ENCODE results near the gene PCTP.

The PCTP gene

DNA sequence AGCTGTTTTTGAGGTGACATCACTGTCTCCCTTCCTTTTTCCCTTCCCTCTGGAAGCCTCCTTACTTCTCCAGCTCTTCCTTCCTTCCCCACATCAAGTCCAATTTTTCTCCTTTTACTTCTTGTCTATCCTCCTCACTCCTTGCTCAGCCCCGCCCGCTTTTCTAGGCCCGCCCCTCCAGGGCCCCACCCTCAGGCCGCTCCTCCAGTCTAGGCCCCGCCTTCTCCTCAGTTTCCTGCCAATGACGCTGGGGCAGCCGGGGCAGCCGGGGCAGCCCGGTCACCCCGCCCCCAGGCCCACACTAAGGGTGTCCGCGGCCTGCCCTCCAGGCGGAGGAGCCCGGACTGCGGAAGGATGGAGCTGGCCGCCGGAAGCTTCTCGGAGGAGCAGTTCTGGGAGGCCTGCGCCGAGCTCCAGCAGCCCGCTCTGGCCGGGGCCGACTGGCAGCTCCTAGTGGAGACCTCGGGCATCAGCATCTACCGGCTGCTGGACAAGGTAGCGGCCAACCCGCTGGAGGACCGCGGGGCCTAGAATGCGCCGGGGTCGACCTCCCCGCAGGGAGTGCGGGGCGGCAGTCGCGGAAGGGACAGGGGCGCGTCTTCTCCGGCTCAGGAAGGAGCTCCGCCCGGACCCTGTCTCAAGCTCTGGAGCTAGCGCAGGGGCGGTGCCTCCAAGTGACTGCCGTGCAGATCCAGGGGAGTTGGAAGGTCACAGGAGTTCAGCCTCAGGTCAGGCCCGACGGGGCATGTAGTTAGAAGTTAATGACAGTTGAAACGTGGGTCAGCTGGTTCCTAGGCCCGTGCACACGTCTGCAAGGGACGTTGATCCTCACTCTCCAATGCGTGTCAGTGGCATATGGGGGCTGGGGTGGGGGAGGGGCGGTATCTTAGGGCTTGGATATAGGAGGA lies at the start of gene PCTP:
TSS of gene PCTP (plus strand) at position 302 of the 908 bp plus-strand sequence. CDS start at position 355, 53 bp downstream.
- DNase-seq (ENCODE audit: low read depth in 3 of 3) = peak; percentile 59 to 70 (median 70)

DNA sequence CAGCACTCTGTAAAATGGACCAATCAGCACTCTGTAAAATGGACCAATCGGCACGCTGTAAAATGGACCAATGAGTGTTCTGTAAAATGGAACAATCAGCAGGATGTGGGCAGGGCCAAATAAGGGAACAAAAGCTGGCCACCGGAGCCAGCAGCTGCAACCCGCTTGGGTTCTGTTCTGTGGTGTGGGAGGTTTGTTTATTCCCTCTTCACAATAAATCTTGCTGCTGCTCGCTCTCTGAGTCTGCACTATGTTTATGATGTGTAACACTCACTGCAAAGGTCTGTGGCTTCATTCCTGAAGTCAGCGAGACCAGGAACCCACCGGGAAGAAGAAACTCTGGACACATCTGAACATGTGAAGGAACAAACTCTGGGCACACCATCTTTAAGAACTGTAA lies 48.7 kb upstream of the PCTP start:
- DNase-seq (ENCODE audit: low read depth in 3 of 3) = no peak

DNA sequence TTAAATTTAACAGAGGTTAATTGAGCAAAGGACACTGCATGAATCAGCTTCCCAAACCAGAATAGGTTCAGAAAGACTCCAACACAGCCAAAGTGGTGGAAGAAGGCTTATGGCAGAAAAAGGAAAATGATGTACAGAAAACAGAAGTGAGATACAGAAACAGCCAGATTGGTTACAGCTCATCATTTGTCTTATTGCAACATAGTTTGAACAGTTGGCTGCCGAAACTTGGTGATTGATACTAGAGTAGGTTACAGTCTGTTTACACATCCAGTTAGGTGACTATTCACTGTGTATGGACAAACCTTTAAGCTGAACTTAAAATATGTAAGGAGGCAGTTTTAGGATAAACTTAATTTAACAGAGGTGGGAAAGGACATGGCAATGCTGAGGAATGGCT lies 46.5 kb upstream of the PCTP start:
- no peak for DNase-seq (ENCODE audit: low read depth in 3 of 3)

DNA sequence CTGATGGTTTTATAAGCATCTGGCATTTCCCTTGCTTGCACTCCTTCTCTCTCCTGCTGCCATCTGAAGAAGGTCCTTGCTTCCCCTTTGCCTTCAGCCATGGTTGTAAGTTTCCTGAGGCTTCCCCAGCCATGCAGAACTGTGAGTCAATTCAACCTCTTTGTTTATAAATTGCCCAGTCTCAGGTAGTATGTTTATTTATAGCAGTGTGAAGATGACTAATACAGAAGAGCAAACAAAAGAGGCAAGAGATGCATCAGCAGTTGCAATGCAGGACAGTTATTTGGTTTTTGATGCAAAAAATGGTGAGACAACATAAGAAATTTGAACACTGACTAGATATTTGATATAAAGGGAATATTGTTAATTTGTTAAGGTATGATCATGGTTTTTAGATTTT lies 45.0 kb upstream of the PCTP start:
- no peak for DNase-seq (ENCODE audit: low read depth in 3 of 3)

DNA sequence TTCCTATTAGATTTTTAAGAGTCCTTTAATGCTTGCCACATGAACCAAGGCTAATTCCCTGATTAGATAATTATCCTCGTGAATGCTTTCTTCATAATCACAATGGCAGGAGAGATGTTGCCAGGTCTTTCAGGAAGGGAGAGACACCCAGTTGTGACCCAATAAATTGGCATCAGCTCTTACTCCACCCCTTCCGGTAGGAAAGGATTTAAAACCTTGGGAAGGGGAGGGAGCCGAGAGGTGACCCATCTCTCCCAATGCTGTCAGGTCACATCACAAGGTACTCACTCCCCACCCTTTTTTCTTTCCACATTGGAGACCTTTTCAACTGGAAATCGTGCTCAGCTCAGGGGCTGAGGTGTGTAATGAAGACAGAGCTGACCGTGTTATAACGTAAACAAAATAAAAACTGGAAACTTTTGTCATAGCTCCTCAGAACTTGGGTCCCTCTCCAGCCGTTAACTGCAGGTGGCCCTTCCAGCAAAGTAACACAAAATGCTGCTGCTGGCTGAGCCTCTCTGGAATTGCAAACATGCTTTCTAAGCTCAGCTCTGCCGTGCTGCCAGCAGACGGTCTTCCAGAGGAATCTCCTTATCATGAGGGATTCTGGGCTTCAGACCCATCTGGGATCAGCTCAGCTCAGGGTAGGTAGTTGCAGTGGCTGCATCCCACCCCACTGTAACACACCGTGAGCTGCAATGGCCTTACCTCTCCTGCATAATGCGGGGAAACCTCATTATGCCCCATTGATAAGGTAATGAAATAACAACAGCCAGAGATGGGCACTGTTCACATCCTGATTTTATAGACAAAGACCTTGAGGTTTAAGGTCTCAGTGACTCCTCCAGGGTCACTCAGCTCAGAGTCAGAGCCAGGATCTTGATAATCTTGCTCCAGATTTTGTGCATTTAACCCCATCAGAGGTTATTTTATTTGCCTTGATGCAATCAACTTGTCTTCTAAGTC lies 43.8 kb upstream of the PCTP start:
- DNase-seq (ENCODE audit: low read depth in 3 of 3) = no peak

DNA sequence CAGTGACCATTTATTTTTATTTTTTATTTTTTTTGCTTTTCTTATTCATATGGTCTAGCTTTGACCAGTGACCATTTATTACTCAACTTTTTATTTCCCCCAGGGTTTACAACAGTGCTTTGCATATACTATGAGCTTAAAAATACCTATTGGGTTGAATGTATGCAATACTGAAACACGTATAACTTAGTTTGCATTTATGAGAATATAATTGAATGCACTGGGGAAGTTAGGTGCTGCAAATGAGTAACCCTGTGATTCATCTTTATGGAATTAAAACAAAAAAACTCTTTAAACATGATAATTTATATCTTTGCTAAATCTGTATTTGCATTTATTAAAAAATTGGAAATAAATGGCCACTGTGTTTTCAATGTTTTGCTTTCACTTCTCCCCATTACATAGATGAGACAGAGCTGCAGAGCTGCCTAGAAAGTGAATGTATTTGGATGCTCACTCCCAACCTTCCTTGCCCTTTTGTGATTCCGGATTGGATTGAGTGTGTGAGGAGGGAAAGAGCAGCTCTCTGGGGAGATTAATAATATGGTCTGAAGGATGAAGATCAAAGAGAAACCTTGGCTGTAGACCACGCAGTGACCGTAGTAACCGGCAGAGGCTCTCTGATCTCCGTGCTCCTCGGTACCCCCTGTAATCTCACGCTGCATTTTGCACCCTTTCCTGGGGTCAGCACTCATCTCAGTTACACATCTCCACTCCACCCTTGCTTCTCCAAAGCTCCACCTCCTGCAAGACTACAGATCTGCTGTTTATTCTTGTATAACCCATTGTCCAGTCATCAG lies 42.5 kb upstream of the PCTP start:
- DNase-seq (ENCODE audit: low read depth in 3 of 3) = no peak

DNA sequence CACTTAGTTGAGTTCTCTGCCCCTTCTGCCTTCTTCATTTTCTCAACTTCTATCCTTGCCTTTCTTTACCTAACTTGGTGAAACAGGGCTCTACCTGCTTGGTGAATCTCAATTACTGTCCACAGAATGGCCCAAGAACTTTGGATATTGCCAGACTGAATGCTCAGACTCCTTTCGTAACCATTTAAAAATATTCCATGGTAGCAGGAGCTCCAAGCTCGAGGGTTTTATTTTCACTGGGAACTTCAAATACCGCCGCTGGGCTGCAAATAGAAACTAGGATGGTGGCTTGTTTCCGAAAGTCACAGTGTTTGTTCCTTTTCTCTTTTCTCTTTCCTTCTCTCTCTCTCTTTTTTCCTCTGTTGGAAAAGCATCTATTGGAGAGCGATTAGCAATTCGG lies 41.4 kb upstream of the PCTP start:
- DNase-seq (ENCODE audit: low read depth in 3 of 3) = no peak

DNA sequence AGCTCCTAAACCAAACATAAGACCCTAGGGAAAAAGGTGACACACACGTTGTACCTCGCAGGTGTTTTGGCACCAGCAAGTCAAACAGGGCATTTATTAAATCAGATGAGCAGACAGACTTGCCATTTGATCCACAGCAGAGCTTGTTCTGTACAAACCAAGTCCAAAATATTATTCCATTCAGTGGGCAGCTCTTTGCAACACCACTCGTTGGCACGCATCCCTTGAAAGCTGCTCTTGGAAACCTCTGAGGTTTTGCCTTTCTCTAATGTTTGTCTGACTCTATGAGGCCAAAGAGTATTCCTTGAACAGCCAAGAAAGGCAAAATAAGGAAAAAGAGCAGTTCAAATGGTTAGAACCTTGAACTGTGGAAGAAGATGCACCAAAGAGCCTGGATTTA lies 40.9 kb upstream of the PCTP start:
- DNase-seq (ENCODE audit: low read depth in 3 of 3) = no peak

DNA sequence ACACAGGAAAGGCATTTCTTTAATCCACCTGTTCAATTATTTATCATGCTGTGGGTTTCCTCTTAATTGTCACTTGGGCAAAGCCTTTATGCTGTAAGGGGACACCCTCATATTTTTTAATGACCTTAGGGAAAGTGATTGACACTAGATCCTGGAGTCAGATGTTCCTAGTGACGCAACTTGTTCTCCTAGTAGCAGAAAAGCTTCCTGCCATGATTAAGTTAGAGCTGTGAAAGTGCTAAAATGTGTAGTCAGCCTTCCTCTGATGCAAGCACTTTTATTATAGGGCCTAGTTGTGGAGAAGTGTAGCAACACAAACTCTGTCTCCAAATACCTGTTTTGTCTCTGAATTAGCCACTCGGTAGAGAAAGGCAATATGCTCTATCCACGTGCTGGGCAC lies 40.4 kb upstream of the PCTP start:
- no peak for DNase-seq (ENCODE audit: low read depth in 3 of 3)

DNA sequence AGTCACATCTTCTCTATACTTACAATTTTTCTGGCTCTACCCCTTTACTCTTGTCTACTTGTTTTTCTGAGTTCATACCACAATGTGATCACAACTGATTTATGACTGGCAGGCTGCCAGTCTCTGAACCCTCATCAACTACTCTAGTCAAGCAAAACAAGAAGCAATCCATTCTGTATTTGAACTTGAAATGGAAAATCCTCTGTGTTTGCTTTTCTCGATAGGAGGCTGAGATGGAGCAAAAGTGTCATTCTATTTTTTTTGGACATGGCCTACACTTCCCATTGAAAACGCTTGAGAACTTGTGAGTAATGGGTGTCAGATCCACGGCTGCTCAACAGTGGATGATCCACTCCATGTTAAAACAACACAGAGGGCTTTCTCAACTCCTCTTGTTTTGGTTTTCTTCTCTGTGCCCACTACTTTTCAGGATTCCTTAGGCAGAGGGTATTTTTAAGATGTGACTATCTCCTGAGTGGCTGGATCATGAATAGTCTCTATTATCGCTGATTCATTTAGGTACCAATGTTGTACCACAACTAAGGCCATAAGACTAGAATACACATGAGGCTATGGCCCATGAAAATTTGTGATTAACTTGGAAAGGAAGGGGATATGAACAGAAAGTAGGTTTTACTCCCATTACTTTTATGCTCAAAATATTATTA lies 39.9 kb upstream of the PCTP start:
- DNase-seq (ENCODE audit: low read depth in 3 of 3) = no peak

DNA sequence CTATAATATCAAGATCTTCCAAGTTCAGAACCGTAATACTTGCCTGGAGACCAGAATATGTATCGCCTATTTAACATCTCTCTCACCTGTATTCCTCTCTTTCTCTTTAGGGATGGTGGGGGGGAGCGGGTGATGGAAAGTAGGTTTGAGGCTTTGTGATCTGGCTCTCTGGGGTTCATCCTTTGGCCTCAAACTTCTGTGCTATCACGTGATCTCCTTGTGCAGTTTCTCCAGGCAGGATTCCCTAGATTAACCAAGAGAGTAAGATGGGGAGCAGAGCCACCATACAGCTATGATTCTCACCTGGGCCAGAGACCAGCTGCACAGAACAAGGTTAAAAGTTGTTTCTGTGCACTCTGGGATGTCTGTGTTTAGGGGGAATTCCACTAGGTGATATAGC lies 33.4 kb upstream of the PCTP start:
- no peak for DNase-seq (ENCODE audit: low read depth in 3 of 3)

DNA sequence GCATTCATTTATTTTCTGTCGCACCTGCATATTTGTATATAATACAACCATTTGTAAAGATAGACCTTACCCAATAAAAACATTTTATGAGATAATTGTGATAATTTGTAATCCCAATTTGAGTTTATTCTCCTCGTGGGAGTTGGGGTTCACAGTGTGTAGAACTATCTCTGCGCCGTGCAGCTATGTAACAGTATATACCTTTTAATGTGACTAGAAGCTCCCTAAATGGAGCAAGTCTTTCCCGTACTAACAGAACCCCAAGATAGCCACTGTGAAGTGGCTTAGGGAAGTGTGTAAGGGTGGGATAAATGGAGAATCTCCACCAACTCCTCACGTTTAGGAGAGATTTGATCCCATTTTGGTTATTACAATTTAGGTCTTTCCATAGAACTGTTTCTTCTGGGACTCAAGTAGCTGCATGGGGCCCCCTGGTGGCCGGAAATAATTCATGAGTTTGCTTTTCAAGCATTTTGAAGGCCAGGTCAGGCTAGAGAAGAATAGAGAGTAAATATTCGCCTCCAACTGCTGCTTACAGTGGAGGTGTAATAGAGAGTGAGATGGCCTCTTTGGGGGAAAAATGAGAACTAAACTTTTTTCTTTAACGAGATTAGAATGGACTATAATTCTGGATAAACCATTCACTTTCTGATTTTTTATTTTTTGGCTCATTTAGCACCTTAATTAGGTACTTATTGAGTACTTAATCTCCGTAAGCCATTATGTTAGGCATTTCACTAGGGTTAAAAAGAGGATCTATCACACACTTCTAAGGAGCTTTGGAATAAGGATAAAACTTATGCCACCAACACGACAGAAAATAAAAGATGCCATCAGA lies 32.7 kb upstream of the PCTP start:
- DNase-seq (ENCODE audit: low read depth in 3 of 3) = peak; percentile 27 to 43 (median 29)

DNA sequence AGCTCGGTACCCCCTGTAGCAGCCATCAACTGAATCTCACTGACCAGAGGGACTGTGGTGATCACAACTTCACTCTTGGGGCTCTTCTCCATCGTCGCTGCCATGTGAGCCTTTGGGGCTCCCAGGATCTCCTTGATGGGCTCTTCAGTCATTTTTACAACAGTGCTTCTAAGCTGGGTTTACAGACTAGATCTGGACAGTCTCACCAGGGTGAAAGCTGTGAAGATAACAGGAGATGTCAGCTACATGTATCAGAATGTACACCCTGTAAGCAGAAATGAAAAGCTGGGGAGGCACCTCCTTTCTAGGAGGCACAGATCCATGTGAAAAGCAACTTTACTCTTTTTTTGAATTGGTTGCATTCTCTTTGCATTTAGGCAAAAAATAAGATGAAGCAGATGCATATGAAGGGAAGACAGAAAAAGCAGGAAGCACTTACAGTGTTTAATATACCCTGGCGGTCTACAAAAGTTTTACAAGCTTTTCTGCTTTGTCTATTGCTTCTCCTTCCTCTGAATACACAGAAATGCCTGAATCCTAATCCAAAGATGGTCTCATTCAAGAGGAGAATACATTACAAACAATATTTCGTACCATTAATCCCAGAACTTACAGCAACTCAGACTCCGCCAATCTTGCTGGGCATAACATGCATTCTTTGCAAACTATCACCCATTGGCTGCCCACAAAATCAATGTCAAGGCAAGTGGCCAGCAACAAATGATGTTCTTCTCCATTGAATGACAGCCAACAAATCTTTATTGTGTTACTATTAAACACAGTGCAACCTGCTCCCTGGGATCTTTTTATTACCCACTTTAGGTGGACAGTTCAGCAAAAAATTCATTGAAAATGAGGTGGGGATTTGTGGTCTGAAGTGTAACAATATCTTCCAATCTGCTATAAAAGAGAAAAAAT lies 29.7 kb upstream of the PCTP start:
- DNase-seq (ENCODE audit: low read depth in 3 of 3) = no peak

DNA sequence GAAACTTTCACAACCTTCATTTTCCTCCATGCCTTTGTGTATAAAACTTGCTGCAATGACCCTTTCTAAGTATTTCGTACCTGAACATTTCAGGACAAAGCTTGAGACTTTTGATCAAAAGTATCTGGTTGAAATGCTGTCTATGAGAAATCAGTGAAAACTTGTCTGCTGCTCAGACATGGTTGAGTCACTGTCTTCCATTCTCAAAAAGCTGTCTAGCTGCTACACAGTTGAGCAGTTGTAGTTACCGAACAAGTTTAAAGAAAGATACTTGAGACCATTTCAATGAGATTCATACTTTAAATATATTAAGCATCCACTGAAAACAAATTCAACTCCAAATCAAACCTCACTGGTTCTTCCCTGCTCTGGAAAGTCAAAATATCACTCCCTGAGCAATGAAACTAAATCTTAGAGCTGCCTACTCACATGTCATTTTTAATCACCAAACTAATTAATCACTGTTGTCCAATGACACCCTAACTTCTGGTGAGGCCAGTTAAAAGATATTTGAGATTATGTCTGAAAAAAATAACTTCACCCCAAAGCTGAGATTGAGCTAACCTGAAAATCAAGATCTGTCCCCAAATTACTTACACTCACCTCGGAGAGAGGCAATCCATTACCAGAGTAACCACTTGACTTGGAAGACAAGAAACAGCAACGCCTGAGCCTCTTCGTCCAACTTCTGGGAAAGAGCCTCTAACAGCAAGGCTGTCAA lies 28.7 kb upstream of the PCTP start:
- DNase-seq (ENCODE audit: low read depth in 3 of 3) = no peak

DNA sequence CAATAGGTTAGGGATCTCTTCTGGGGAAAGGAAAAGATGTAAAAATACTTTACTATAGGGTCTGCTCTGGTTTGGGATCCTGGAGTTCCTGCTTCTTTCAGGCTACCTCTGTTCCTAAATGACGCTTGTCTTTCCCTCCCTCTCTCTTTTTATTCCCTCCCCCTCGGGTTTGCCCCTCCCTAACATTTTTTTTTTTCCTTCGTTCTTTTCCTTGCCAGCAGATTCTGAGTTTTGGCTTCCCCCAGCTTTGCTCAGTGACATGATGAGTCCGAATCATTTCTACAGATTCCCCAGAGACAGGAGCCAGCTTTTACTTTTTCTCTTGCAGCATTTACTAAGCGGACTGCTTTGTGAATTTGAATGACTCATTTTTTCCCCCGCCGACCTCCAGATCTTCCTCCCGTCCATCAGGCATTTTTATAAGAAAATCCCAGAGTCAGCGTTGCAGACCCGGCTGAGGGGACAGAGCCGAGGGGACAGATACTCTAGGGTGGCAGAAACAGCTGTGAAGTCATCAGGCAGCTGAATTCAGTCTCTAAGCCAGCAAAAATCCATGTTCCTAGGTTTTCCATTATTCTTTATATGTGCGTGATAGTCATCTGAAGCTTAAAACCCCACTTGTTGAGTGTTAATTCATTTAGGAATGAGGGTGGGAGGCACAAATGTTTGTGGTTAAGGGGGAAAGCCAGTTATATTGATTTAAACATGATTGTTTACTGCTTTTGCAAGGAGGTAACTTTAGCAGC lies 27.9 kb upstream of the PCTP start, which contains the start of gene TMEM100:
TSS of gene TMEM100 (minus strand) at position 123 of the 746 bp plus-strand sequence. CDS start 1,794 bp downstream, outside the sequence.
- no peak for DNase-seq (ENCODE audit: low read depth in 3 of 3)

DNA sequence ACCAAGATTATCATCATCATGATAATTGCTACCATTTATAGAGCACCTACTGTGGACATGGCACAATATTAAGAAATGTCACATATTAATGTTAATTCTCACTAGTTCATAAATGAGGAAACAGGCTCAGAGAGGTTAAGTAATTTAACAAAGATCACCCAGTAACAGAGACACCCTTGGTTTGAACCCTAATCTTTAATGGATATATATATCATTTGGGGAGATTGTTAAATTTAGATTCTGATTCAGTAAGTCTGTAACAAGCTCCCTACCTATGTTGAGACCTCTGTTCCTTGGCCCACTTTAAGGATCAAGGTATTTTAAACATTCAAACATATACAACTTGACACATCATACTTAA lies 27.4 kb upstream of the PCTP start:
- no peak for DNase-seq (ENCODE audit: low read depth in 3 of 3)

DNA sequence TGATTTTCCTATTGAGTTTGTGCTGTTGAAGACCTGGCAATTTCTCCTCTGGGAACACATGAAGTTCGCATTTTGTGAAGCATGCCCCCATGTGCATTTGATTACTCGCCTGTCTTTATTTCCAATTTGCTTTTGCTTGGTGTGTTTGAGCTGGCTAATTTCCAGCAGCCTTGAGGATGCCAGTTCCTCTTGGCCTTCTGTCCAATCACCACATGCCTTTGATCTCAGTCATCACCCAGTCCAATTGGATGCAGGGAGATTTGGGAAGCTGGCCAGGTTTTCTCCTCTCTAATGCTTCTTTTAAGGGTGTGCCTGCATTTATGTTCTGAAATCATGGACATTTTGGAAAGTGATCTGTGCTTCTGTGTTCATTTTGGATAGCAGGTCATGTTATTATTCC lies 24.4 kb upstream of the PCTP start:
- DNase-seq (ENCODE audit: low read depth in 3 of 3) = no peak

DNA sequence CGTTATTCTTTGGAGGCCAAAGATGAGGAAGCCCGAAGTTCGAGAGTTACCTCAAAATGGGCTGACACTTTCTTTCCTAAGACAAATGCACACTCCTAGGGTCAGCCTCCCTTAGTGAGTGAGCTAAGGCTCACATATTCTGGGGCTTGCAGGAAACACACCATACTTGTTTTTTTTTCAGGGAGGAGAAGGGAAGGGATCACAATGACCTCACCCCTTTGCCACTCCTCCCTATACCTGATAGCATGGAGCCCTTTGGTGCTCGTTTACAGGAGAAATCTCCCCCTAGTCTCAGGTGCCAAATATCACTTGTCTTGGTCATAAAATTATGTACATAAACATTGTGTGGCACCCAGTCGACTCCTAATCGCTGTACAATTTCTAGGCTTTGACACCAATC lies 23.6 kb upstream of the PCTP start:
- no peak for DNase-seq (ENCODE audit: low read depth in 3 of 3)

Data from stimulated activated CD4-positive, alpha-beta T cell treated with anti-CD3 and anti-CD28 coated beads, TNF-alpha, amount 100 ng/mL, for 4 hours (primary cell).